ENCODE measurements around the gene GOSR2. TPM values are rescaled to one million over a fixed set of nuclear protein-coding genes. Genes with fewer than 3 reads are reported as not detected.

Gene GOSR2
- total and polyA plus RNA-seq, 9 of the 15 experiments (the other 6 are each of a cell fraction or from before 2014, with no cell fraction given), result 32.7 to 96.3 (median 48.9) TPM

- peaks cover 59% of the 10 kb centered on the region for H3K79me2 ChIP-seq (ENCODE audit: control insufficient read depth, insufficient read depth, low read length)
- in situ Hi-C loops (cut with MboI) (no loop called here), intact Hi-C loops (cut with micrococcal nuclease) (no loop called here)
- no peak overlapping the region for H3K9ac ChIP-seq (ENCODE audit: insufficient read depth in 1 of 2, low read depth in 2 of 2, low read length in 2 of 2)
- peaks cover 19% of the 10 kb centered on the region for H4K20me1 ChIP-seq (replicated peaks; ENCODE audit: control insufficient read depth, insufficient read depth, low read length)
- WGBS (ENCODE audit: insufficient coverage, low coverage, missing lambda C conversion rate), result 81% methylated on average over 10 of the region's 10 CpGs
- DNase-seq (ENCODE audit: extremely low read depth in 1 of 4, low spot score in 3 of 4), result no peak
- H3K4me3 ChIP-seq, result no peak overlapping the region
- POLR2A ChIA-PET, result no interaction called here
- peaks cover 69% of the 10 kb centered on the region for H3K36me3 ChIP-seq (ENCODE audit: control insufficient read depth, insufficient read depth, low read length)
- H3K4me2 ChIP-seq (ENCODE audit: insufficient read depth, low read length), result no peak overlapping the region
- CTCF ChIA-PET (ENCODE audit: low intra/inter-chr PET ratio), result no interaction called here
- H2AFZ ChIP-seq (ENCODE audit: low read depth, low read length), result no peak overlapping the region
- TF ChIP-seq KDM2B (CRISPR knock-in tag; IDR thresholded peaks at IDR 0.05) (no peak), TRIM28 (IDR thresholded peaks at IDR 0.05) (no peak), RBM25 (IDR thresholded peaks at IDR 0.05; ENCODE audit: low read depth, low read length, severe bottlenecking) (peak; percentile 63), BCOR (IDR thresholded peaks at IDR 0.05) (0 out of 2 replicates have a peak, but pooled peaks have one; percentile 25)
- peak; percentile 48 for FAIRE-seq
- H3K27me3 ChIP-seq (ENCODE audit: control insufficient read depth in 2 of 2, insufficient read depth in 2 of 2, low read length in 2 of 2), result no peaks in the 10 kb centered on the region
- H3K4me1 ChIP-seq (replicated peaks in 1 of 2; ENCODE audit: control insufficient read depth in 2 of 2, insufficient read depth in 2 of 2, low read length in 2 of 2), result peaks cover 0 to 11% of the 10 kb centered on the region in 2 experiments; a peak in 3 of 5 replicates
- H3K9me1 ChIP-seq (ENCODE audit: control insufficient read depth, insufficient read depth, low read length), result peaks cover 6% of the 10 kb centered on the region
- H3K27ac ChIP-seq (ENCODE audit: extremely low read depth, low read depth, low read length), result no peak overlapping the region
- ATAC-seq, result no peak
- no TSS peak for BruUV-seq (replicated peaks)
- no peaks in the 10 kb centered on the region for H3K9me3 ChIP-seq (replicated peaks; ENCODE audit: control insufficient read depth, insufficient read depth, low read depth, low read length)
These were observed 5.7 kb downstream of the GOSR2 start for GRCh38 chr17:46928467-46929261.

GRCh38 chr17:46929413-46929812 is 6.5 kb downstream of the GOSR2 start:
- H3K27me3 ChIP-seq (ENCODE audit: control insufficient read depth in 2 of 2, insufficient read depth in 2 of 2, low read length in 2 of 2), result no peaks in the 10 kb centered on the region
- H3K4me3 ChIP-seq, result no peak overlapping the region
- POLR2A ChIA-PET, result interaction anchor here (1.5 kb wide), 1 partner anchor 13 kb away, joined by 4 read pairs; no protein-coding TSS in a partner anchor
- no peak for FAIRE-seq
- intact Hi-C loops (cut with micrococcal nuclease) (no loop called here), in situ Hi-C loops (cut with MboI) (no loop called here)
- H3K27ac ChIP-seq (ENCODE audit: extremely low read depth, low read depth, low read length), result no peak overlapping the region
- H2AFZ ChIP-seq (ENCODE audit: low read depth, low read length), result no peak overlapping the region
- no peak for DNase-seq (ENCODE audit: extremely low read depth in 1 of 4, low spot score in 3 of 4)
- H4K20me1 ChIP-seq (replicated peaks; ENCODE audit: control insufficient read depth, insufficient read depth, low read length), result peaks cover 19% of the 10 kb centered on the region
- CTCF ChIA-PET (ENCODE audit: low intra/inter-chr PET ratio), result no interaction called here
- H3K9ac ChIP-seq (ENCODE audit: insufficient read depth in 1 of 2, low read depth in 2 of 2, low read length in 2 of 2), result no peak overlapping the region
- WGBS (ENCODE audit: insufficient coverage, low coverage, missing lambda C conversion rate), result 72% methylated on average over 6 of the region's 6 CpGs
- BruUV-seq (replicated peaks), result no TSS peak
- peaks cover 6% of the 10 kb centered on the region for H3K9me1 ChIP-seq (ENCODE audit: control insufficient read depth, insufficient read depth, low read length)
- peaks cover 52% of the 10 kb centered on the region for H3K79me2 ChIP-seq (ENCODE audit: control insufficient read depth, insufficient read depth, low read length)
- no peaks in the 10 kb centered on the region for H3K9me3 ChIP-seq (replicated peaks; ENCODE audit: control insufficient read depth, insufficient read depth, low read depth, low read length)
- TF ChIP-seq ZBTB9 (CRISPR knock-in tag; IDR thresholded peaks at IDR 0.05) (no peak), HMGN3 (IDR thresholded peaks at IDR 0.05; ENCODE audit: borderline replicate concordance, extremely low read depth, insufficient read length, low read depth, low read length) (no peak), ZFP91 (CRISPR knock-in tag; IDR thresholded peaks at IDR 0.05) (no peak), CHD4 (IDR thresholded peaks at IDR 0.05; ENCODE audit: insufficient read depth, insufficient replicate concordance, low read depth, low read length, poor library complexity, severe bottlenecking) (no peak), EGR1 (conservative IDR thresholded peaks at IDR 0.05) (no peak)
- no peak for ATAC-seq
- peaks cover 0 to 7% of the 10 kb centered on the region in 2 experiments; a peak in 3 of 5 replicates for H3K4me1 ChIP-seq (replicated peaks in 1 of 2; ENCODE audit: control insufficient read depth in 2 of 2, insufficient read depth in 2 of 2, low read length in 2 of 2)
- peaks cover 77% of the 10 kb centered on the region for H3K36me3 ChIP-seq (ENCODE audit: control insufficient read depth, insufficient read depth, low read length)
- no peak overlapping the region for H3K4me2 ChIP-seq (ENCODE audit: insufficient read depth, low read length)
